ENCODE measurements around the gene NR0B1.

DNA sequence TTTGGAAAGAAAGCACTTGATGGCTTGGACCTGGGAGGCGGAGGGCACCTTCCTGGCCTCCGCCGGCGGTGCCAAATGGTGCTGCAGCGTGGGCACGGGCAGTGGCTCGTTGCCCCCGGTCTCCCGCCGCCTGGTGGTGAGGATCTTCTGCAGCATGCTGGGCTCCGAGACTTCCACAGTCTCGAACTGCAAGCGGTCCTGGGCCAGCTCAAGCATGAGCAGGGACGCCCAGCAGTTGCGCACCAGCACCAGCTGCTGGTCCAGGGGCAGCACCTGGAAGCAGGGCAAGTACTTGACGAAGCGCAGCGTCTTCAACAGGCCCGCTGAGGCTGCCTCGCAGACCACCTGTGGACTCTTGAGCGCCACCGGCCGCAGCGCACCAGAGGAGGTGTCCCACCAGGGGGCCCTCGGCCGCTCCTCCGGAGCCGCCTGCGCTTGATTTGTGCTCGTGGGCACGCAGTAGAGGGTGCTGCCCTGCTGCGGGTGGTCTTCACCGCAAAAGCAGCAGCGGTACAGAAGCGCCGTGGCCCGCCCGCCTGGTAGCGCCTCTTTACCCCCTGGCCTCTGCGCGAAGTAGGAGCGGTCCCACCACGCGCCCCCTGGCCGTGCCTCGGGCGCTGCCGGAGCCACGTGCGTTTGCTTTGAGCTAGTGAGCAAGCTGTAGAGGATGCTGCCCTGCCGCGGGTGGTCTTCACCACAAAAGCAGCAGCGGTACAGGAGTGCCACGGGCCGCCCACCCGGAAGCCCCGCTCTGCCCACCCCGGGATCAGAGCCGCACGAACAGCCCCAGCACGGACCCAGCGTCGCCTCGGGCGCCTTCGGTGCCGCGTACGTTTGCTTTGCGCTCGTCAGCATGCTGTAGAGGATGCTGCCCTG lies 689 bp downstream of the NR0B1 start:
- no peak for TF ChIP-seq MAZ (IDR thresholded peaks at IDR 0.05; ENCODE audit: borderline replicate concordance, low read depth, low read length)
- no peak for TF ChIP-seq BHLHE40 (IDR thresholded peaks at IDR 0.05; ENCODE audit: low read depth, low read length)
